ENCODE measurements around the gene ALDH1A1. TPM values are rescaled to one million over a fixed set of nuclear protein-coding genes. Genes with fewer than 3 reads are reported as not detected.

The ALDH1A1 gene
- total and polyA plus RNA-seq, 5 donors: 35.3 to 56.7 (median 40.8) TPM

DNA sequence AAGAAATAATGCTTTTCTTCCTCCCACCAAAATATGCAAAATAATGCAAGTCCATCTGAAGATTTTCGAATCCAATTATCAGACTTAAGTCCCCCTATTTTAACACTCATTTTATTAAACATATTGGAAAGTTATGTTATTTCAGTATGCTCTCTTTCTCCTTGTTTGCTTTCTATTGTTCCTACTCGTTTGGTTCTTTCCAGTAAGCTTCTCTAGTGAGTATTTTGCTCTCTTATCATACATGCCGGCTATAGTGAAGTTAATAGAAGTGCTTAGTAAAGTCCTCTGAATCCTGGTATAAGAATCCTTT, 517 bp downstream of the ALDH1A1 start:
- H3K27ac ChIP-seq (ENCODE audit: low read length): no peak overlapping the region
- DNase-seq: no peak
- no peak for ATAC-seq
- peak overlapping the region; percentile 78 for H3K4me3 ChIP-seq (ENCODE audit: low read length)
- 20% methylated on average over 3 of the region's 3 CpGs for WGBS
- intact Hi-C loops (cut with DNase I): no loop called here
- H3K27me3 ChIP-seq (ENCODE audit: control insufficient read depth, insufficient read depth): no peaks in the 10 kb centered on the region
- no peaks in the 10 kb centered on the region for H3K4me1 ChIP-seq (ENCODE audit: control insufficient read depth, insufficient read depth, low read length)
- H3K9me3 ChIP-seq (ENCODE audit: control insufficient read depth, low read length): no peaks in the 10 kb centered on the region

DNA sequence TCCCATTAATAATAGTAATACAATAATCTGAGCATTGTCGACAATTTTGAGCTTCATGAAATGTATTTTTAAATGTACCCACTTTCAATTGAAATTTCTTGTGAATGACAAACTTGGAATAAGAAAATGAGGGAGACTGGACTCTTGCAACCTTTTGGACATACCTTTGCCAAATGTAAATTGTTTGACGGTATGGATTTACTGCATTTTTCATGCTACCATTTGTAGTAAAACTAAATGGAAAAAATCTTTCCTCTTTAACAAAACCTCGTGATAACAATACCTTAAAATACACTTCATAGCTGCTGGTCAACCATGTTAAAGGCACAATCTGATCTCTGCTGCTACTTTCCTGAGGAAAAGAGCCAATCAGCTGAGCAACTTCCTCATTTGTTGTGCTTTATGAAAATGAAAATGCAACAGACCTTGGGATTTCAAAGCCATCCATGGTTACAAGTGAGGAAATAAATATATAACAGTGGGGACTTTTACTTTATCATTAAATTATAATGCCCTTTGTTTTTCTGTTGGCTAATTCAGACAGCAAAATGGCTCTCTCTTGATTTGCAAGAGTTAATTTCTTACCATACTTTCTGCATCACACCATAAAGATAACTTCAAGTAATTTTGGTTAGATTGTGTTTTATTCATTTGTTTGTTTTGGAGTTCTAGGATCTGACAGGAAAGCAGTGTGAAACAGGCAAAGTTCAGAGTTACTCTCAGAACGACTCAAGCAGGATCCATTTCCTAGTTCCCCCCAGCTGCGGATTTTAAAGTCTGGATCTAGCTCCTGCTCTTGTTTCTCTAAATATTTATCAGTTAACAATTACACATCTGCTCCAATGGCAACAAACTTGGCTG, 1.1 kb downstream of the ALDH1A1 start:
- Histone ChIP-seq H3K9me3 (ENCODE audit: control insufficient read depth, low read length) (no peaks in the 10 kb centered on the region), H3K4me1 (ENCODE audit: control insufficient read depth, insufficient read depth, low read length) (no peaks in the 10 kb centered on the region), H3K4me3 (ENCODE audit: low read length) (peak overlapping the region; percentile 78), H3K27me3 (ENCODE audit: control insufficient read depth, insufficient read depth) (no peaks in the 10 kb centered on the region), H3K27ac (ENCODE audit: low read length) (peak overlapping the region; percentile 19)
- ATAC-seq (no peak), DNase-seq (no peak)
- 32% methylated on average over 5 of the region's 5 CpGs for WGBS
- intact Hi-C loops (cut with DNase I): no loop called here

DNA sequence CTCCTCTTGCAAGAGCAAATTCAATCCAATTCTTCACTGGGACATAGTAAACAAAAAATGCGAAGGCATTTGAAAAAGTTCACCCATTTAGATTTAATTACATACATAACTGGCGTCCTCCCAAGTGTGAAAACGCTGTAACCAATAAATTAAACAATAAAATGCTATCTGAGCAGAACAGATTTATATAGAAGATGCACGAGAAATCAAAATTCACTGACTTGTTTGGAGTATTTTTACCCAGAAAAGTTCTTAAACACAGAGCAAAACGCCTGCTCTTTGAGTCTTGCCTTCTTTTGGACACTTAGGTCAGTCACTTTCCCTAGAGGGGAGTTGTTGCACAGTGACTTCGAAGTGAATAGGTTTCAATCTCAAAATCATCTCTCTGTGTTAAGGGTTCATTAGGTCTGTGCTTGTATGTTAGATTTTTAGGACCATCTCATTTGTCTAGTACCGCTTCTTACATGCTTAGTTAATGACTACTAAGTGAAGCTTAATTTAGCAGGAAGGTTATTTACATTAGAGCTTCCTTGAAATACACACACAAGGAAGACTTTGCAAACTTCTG, 1.9 kb downstream of the ALDH1A1 start:
- 57% methylated on average over 7 of the region's 7 CpGs for WGBS
- intact Hi-C loops (cut with DNase I): no loop called here

DNA sequence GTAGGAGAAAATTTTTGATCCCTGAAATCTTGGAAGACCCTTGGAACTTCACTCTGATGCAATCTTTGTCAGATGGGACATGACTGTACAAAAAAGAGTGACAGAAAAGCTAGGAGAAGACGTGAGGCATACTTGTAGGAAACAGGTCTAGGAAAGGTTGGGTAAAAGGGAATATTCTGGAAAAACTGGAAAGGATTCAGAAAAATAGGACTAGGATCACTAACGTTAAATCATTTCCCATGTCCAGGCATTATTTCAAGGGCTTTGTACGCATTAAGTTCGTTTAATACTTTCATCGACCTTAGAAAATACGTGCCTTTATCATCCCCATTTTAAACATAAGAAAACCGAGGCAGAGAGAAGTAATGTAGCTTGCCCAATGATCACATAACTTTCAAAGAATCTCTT, 2.9 kb downstream of the ALDH1A1 start:
- 75% methylated on average over 7 of the region's 7 CpGs for WGBS
- H3K4me3 ChIP-seq (ENCODE audit: low read length): peak overlapping the region; percentile 40

More for the DNA sequence above, 1.9 kb downstream of the ALDH1A1 start:
- ATAC-seq (no peak), DNase-seq (no peak)
- H3K9me3 ChIP-seq (ENCODE audit: control insufficient read depth, low read length): no peaks in the 10 kb centered on the region
- peak overlapping the region; percentile 78 for H3K4me3 ChIP-seq (ENCODE audit: low read length)
- no peak overlapping the region for H3K27ac ChIP-seq (ENCODE audit: low read length)
- H3K4me1 ChIP-seq (ENCODE audit: control insufficient read depth, insufficient read depth, low read length): no peaks in the 10 kb centered on the region
- H3K27me3 ChIP-seq (ENCODE audit: control insufficient read depth, insufficient read depth): no peaks in the 10 kb centered on the region

DNA sequence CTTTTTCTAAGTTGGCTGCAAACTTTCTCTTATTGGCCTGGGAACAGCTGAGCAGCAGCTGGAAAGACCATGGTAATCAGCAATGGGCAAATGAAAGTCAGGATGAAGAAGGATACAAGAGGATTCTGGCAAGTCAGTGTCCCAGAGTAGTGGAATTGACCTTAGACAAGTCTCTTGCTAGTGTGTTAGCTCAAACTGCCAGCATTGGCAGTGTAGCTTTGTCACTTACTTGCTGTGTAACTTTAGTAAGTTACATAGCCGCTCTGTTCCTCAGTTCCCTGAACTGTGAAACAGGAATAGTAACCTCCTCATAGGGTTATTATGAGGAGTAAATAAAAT, 3.6 kb downstream of the ALDH1A1 start:
- H3K27me3 ChIP-seq (ENCODE audit: control insufficient read depth, insufficient read depth): no peaks in the 10 kb centered on the region
- 81% methylated on average over 1 of the region's 1 CpG for WGBS
- ATAC-seq: peak; percentile 48 to 61
- no peaks in the 10 kb centered on the region for H3K4me1 ChIP-seq (ENCODE audit: control insufficient read depth, insufficient read depth, low read length)
- H3K27ac ChIP-seq (ENCODE audit: low read length): peak overlapping the region; percentile 17
- DNase-seq: peak in 1 of 3 donors; percentile 37
- no peaks in the 10 kb centered on the region for H3K9me3 ChIP-seq (ENCODE audit: control insufficient read depth, low read length)
- intact Hi-C loops (cut with DNase I): no loop called here
- peak overlapping the region; percentile 22 for H3K4me3 ChIP-seq (ENCODE audit: low read length)

More for the DNA sequence above, 2.9 kb downstream of the ALDH1A1 start:
- no peaks in the 10 kb centered on the region for H3K4me1 ChIP-seq (ENCODE audit: control insufficient read depth, insufficient read depth, low read length)
- intact Hi-C loops (cut with DNase I): no loop called here
- H3K27me3 ChIP-seq (ENCODE audit: control insufficient read depth, insufficient read depth): no peaks in the 10 kb centered on the region
- no peak overlapping the region for H3K27ac ChIP-seq (ENCODE audit: low read length)
- DNase-seq (no peak), ATAC-seq (no peak)
- H3K9me3 ChIP-seq (ENCODE audit: control insufficient read depth, low read length): no peaks in the 10 kb centered on the region

DNA sequence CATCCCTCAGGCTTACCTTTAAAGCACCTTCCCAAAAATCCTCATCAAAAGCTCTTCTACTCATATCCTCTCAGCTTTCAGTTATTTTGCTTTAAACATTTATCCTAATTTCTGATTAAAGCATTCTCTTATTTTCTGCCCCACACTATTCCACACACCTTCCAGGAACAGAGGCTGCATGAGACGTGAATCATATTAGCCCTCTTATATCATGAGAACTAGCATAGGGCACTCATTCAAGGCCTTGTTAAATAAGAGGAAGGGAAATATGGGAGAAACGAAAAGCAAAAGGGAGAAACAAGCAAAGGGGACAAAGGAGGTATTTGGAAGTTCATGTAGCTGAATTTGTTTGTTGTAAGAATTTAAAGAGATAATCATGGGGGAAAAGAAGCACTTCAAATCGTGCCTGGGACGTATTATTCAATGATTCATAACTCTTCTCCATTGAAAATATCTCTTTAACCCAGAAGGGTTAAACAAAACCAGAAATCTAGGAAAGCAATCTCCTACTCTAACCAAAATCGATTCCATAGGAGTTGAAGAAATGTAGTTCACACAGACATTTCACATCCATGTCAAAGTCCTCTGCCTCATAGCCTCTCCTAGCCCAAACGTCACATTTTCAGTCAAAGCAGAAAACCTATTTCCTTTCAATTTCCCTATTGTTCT, 4.1 kb downstream of the ALDH1A1 start:
- intact Hi-C loops (cut with DNase I): no loop called here
- Histone ChIP-seq H3K4me3 (ENCODE audit: low read length) (peak overlapping the region; percentile 22), H3K9me3 (ENCODE audit: control insufficient read depth, low read length) (no peaks in the 10 kb centered on the region), H3K4me1 (ENCODE audit: control insufficient read depth, insufficient read depth, low read length) (no peaks in the 10 kb centered on the region), H3K27ac (ENCODE audit: low read length) (no peak overlapping the region), H3K27me3 (ENCODE audit: control insufficient read depth, insufficient read depth) (no peaks in the 10 kb centered on the region)
- ATAC-seq: no peak
- no peak for DNase-seq
- 39% methylated on average over 6 of the region's 6 CpGs for WGBS

DNA sequence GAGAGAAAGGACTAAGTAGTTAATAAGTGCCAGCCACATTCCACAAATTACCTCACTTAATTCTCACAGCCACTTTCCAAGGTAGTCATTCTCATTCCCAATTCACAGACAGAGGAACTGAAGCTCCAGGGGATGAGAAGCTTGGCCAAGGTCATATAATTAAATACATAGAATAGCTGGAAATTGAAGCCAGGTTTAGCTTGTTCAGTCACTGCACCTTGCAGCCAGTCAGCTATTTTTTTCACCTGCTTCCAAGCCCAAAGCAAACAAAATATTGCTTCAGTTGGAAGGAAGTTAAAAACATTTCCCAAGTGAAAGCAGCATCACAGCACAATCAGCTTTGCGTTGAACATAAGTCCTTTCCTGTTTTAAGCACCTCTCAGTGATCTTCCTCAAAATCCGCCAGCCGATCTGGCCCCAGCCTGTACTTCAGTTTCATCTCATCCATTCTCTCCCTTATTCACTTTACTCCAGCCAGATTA, 4.8 kb downstream of the ALDH1A1 start:
- no peaks in the 10 kb centered on the region for H3K4me1 ChIP-seq (ENCODE audit: control insufficient read depth, insufficient read depth, low read length)
- no peak overlapping the region for H3K4me3 ChIP-seq (ENCODE audit: low read length)
- no peak overlapping the region for H3K27ac ChIP-seq (ENCODE audit: low read length)
- H3K27me3 ChIP-seq (ENCODE audit: control insufficient read depth, insufficient read depth): no peaks in the 10 kb centered on the region
- ATAC-seq: no peak
- intact Hi-C loops (cut with DNase I): no loop called here
- no peaks in the 10 kb centered on the region for H3K9me3 ChIP-seq (ENCODE audit: control insufficient read depth, low read length)
- 54% methylated on average over 3 of the region's 3 CpGs for WGBS
- DNase-seq: no peak

DNA sequence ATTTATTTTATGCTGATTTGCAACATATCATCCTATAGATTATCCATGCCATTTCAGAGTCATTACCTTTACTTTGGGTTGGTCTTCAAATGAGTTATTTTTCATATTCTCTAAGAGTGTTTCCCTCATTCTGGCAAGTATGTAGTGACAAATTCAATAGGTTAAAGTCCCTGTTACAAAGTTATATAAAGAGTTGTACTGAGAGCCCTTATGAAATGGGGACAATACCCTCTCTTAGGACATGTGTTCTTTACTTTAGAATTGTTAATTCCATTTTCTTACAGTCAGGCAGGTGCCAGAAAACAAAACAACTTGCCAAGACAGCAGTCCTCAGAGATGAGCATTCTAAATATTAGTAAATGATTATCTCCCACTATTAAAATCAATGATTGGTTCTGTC, 6.0 kb downstream of the ALDH1A1 start:
- intact Hi-C loops (cut with DNase I): no loop called here
- H3K27ac ChIP-seq (ENCODE audit: low read length): no peak overlapping the region

DNA sequence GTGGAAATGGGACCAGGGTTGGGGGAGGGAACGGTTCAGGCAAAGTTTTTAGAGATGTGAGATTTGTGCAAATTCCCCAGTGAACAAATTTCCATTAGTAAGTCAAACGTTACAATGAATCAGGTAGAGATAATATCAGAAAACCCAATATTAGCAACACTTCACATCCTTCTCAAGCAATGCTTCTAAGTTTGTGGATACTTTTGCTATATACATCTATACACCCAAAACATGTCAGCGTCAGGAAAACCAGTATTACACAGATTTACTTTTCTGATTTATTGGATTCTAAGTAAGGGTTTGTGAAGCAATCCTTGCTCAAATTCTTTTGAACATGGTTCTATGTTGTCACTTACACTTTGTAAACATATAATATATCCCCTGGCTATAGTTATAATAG, 6.5 kb downstream of the ALDH1A1 start:
- Histone ChIP-seq H3K4me1 (ENCODE audit: control insufficient read depth, insufficient read depth, low read length) (no peaks in the 10 kb centered on the region), H3K4me3 (ENCODE audit: low read length) (no peak overlapping the region), H3K9me3 (ENCODE audit: control insufficient read depth, low read length) (no peaks in the 10 kb centered on the region), H3K27ac (ENCODE audit: low read length) (no peak overlapping the region), H3K27me3 (ENCODE audit: control insufficient read depth, insufficient read depth) (no peaks in the 10 kb centered on the region)
- ATAC-seq (no peak), DNase-seq (no peak)
- intact Hi-C loops (cut with DNase I): no loop called here
- WGBS: 68% methylated on average over 3 of the region's 3 CpGs

More for the DNA sequence above, 6.0 kb downstream of the ALDH1A1 start:
- no peak overlapping the region for H3K4me3 ChIP-seq (ENCODE audit: low read length)
- no peaks in the 10 kb centered on the region for H3K27me3 ChIP-seq (ENCODE audit: control insufficient read depth, insufficient read depth)
- ATAC-seq (no peak), DNase-seq (no peak)
- no peaks in the 10 kb centered on the region for H3K4me1 ChIP-seq (ENCODE audit: control insufficient read depth, insufficient read depth, low read length)
- no peaks in the 10 kb centered on the region for H3K9me3 ChIP-seq (ENCODE audit: control insufficient read depth, low read length)

DNA sequence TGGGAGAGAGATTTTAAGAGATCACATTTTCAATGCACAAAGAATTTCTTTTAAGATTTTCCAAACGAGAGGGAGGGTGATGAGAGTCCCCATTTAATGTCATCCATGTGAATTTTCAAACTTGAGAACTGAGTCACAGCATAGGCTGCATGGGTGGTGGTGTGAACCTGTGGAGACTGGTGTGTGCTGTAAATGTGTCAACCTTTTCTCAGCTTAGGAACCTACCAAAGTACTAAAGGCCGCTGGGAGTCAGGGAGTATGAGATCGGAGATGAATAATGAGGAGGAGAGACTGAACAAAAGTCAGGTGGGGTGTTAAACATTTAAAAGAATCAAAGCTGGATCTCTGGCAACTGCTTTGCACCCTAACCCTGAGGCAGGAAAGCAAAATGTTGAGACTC, 7.5 kb downstream of the ALDH1A1 start:
- 60% methylated on average over 3 of the region's 3 CpGs for WGBS
- no peak overlapping the region for H3K4me3 ChIP-seq (ENCODE audit: low read length)
- DNase-seq: no peak
- no peaks in the 10 kb centered on the region for H3K4me1 ChIP-seq (ENCODE audit: control insufficient read depth, insufficient read depth, low read length)
- H3K27ac ChIP-seq (ENCODE audit: low read length): no peak overlapping the region
- ATAC-seq: no peak
- H3K9me3 ChIP-seq (ENCODE audit: control insufficient read depth, low read length): no peaks in the 10 kb centered on the region
- no peaks in the 10 kb centered on the region for H3K27me3 ChIP-seq (ENCODE audit: control insufficient read depth, insufficient read depth)
- intact Hi-C loops (cut with DNase I): no loop called here

DNA sequence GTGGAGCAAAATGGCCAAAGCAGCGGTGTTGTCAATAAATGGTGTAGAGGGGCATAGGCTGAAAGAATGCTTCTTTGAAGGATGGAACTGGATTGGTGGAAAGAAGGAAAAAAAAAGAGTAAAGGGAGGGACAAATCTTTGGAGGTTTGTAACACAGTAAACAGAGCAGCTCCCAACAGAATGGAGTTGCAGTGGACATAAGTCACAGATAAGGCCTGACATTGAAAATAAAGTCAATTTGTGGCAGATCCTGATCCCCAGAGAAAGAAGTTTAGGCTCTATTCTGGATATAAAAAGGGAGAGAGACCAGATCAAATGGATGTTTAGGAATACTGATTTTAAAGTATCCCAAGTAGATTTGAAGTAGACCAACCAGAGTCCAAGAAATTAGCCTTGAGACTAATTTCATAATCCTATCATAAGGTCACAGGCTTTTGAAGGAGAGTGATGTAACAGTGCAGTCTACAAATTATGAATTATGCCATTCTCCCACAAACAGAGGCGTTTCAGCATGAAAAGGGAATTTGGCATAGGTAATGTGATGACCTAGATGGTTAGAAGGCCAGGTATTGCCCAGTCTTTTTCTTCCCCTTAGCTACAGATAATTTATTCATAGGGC, 8.9 kb downstream of the ALDH1A1 start:
- WGBS: 78% methylated on average over 2 of the region's 2 CpGs
- H3K9me3 ChIP-seq (ENCODE audit: control insufficient read depth, low read length): no peaks in the 10 kb centered on the region
- no peak overlapping the region for H3K27ac ChIP-seq (ENCODE audit: low read length)
- ATAC-seq: peak in 1 of 2 donors; percentile 58
- DNase-seq: no peak
- no peaks in the 10 kb centered on the region for H3K4me1 ChIP-seq (ENCODE audit: control insufficient read depth, insufficient read depth, low read length)
- H3K4me3 ChIP-seq (ENCODE audit: low read length): no peak overlapping the region
- intact Hi-C loops (cut with DNase I): no loop called here
- no peaks in the 10 kb centered on the region for H3K27me3 ChIP-seq (ENCODE audit: control insufficient read depth, insufficient read depth)
